ENCODE measurements around the gene KRT27.
A peak's percentile ranks its signal among the peaks of the same experiment; 100 is the strongest.

Gene KRT27

GRCh38 chr17:40809721-40810421 is 27.5 kb upstream of the KRT27 start:
- DNase-seq (ENCODE audit: low spot score): no peak

GRCh38 chr17:40806131-40806530 is 23.8 kb upstream of the KRT27 start:
- DNase-seq (ENCODE audit: low spot score): no peak

- DNase-seq (ENCODE audit: low spot score): peak; percentile 75
These were observed 21.3 kb upstream of the KRT27 start for GRCh38 chr17:40803617-40804082.

GRCh38 chr17:40801157-40801556 is 18.8 kb upstream of the KRT27 start:
- DNase-seq (ENCODE audit: low spot score): no peak

GRCh38 chr17:40800381-40800780 is 18.0 kb upstream of the KRT27 start:
- DNase-seq (ENCODE audit: low spot score): no peak

- DNase-seq (ENCODE audit: low spot score): no peak
These were observed 17.5 kb upstream of the KRT27 start, which contains the start of gene KRT28 for GRCh38 chr17:40799859-40800258. TSS of gene KRT28 (minus strand) at chr17:40799959. CDS start at chr17:40799893, 66 bp downstream.

- DNase-seq (ENCODE audit: low spot score): no peak
These were observed 14.5 kb upstream of the KRT27 start for GRCh38 chr17:40796846-40797245.

- DNase-seq (ENCODE audit: low spot score): no peak
These were observed 12.8 kb upstream of the KRT27 start for GRCh38 chr17:40795019-40795667.

GRCh38 chr17:40794466-40794865 is 12.1 kb upstream of the KRT27 start:
- DNase-seq (ENCODE audit: low spot score): no peak

- DNase-seq (ENCODE audit: low spot score): no peak
These were observed 11.5 kb upstream of the KRT27 start for GRCh38 chr17:40793832-40794231.

GRCh38 chr17:40791787-40792436 is 9.6 kb upstream of the KRT27 start:
- peak; percentile 35 for DNase-seq (ENCODE audit: low spot score)

GRCh38 chr17:40791111-40791510 is 8.8 kb upstream of the KRT27 start:
- DNase-seq (ENCODE audit: low spot score): no peak

GRCh38 chr17:40779181-40779909 is 3.0 kb downstream of the KRT27 start:
- no peak for DNase-seq (ENCODE audit: low spot score)

GRCh38 chr17:40778461-40778860 is 3.9 kb downstream of the KRT27 start:
- no peak for DNase-seq (ENCODE audit: low spot score)

- DNase-seq (ENCODE audit: low spot score): no peak
These were observed 4.4 kb downstream of the KRT27 start for GRCh38 chr17:40777971-40778370.

GRCh38 chr17:40777459-40777858 is 4.9 kb downstream of the KRT27 start:
- no peak for DNase-seq (ENCODE audit: low spot score)

- DNase-seq (ENCODE audit: low spot score): no peak
These were observed 6.4 kb downstream of the KRT27 start for GRCh38 chr17:40775945-40776344.

GRCh38 chr17:40772101-40772500 is 10.2 kb downstream of the KRT27 start, which contains the start of gene KRT26:
TSS of gene KRT26 (minus strand) at chr17:40772201. CDS start at chr17:40772113, 88 bp downstream.
- no peak for DNase-seq (ENCODE audit: low spot score)

- DNase-seq (ENCODE audit: low spot score): no peak
These were observed 16.7 kb downstream of the KRT27 start for GRCh38 chr17:40765657-40766056.

GRCh38 chr17:40763752-40764151 is 18.6 kb downstream of the KRT27 start:
- DNase-seq (ENCODE audit: low spot score): no peak

- no peak for DNase-seq (ENCODE audit: low spot score)
These were observed 22.0 kb downstream of the KRT27 start for GRCh38 chr17:40760105-40761016.
